Mononuclear cell (primary cell): Measurements from ENCODE around the gene RGS13. TPM values are rescaled to one million over a fixed set of nuclear protein-coding genes. Genes with fewer than 3 reads are reported as not detected.
"Not testable (repeated sequence)": the region's sequence is repeated elsewhere in the genome, so short reads cannot be mapped to it uniquely, and the experiment has no call there.

Experiments
- H3K27me3 ChIP-seq: 2 replicates; pipeline ENCODE4 v1.6.0; 2011; ENCODE audit warnings: low read length, control low read depth; ENCODE audit not compliant: insufficient read depth
- H3K4me1 ChIP-seq: 2 replicates; pipeline ENCODE4 v1.5.1; 2011; ENCODE audit warnings: mild to moderate bottlenecking, low read length, control low read depth; ENCODE audit not compliant: insufficient read depth
- H3K4me3 ChIP-seq: 2 replicates; pipeline ENCODE4 v1.5.1; 2011; ENCODE audit warnings: mild to moderate bottlenecking, low read length, moderate library complexity
- H3K9me3 ChIP-seq: 2 replicates; pipeline ENCODE4 v1.5.1; 2011; ENCODE audit warnings: low read depth, mild to moderate bottlenecking, control low read depth, low read length
- total RNA-seq: library from RNA; depleted of rRNA; stranded (reverse); fragments of >200 nt; gene quantifications from one replicate; pipeline ENCODE4 v1.2.3, GENCODE V29; 2012

RGS13 gene
- total RNA-seq, 1 donor, result 0.52 TPM

DNA sequence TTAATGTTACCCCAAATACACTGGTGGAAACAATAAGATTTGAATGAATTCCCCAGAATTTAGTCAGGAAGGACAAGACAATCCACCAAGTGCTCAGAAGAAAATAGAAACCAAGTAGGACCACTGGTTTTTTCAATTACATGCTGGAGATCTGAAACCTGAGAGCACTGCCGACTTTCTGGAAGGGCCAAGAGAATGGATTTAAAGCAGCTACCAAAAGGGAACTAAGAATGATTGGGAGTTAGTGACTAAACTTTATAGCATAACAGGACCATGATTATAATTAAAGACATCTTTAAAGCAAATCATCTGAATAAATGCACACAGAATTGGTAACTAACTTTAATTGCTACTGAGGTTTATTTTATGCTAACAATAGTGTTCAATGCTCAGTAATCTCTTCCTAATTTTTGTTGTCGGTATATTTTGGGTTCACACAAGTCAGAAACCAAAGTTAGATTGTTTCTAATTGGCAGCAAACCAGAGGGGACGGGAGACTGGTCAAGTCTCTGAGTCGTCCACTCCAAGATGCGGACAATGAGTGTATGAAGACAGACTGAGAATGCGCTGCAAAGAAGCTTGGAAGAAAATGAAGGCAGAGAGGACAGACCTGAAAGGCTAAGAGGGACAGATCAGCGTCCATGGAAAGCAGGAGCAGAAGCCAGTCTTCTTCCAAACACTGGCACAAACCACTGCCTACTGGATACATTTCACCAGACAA, 2.3 kb upstream of the RGS13 start:
- peaks cover 36% of the 10 kb centered on the region for H3K27me3 ChIP-seq
- no peak overlapping the region for H3K4me3 ChIP-seq
- H3K4me1 ChIP-seq, result no peaks in the 10 kb centered on the region
- H3K9me3 ChIP-seq, result no peaks in the 10 kb centered on the region

GRCh38 chr1:192635041-192635440, 906 bp upstream of the RGS13 start:
- no peaks in the 10 kb centered on the region for H3K4me1 ChIP-seq

GRCh38 chr1:192639607-192640368, 3.8 kb downstream of the RGS13 start:
- H3K4me3 ChIP-seq, result no peak overlapping the region
- H3K9me3 ChIP-seq, result no peaks in the 10 kb centered on the region
- no peaks in the 10 kb centered on the region for H3K4me1 ChIP-seq
- H3K27me3 ChIP-seq, result no peaks in the 10 kb centered on the region

More at GRCh38 chr1:192635041-192635440, 906 bp upstream of the RGS13 start:
- Histone ChIP-seq H3K27me3 (peaks cover 29% of the 10 kb centered on the region), H3K4me3 (no peak overlapping the region), H3K9me3 (no peaks in the 10 kb centered on the region)

GRCh38 chr1:192652159-192652558, 16.2 kb downstream of the RGS13 start:
- Histone ChIP-seq H3K4me3 (no peak overlapping the region), H3K4me1 (no peaks in the 10 kb centered on the region), H3K9me3 (no peaks in the 10 kb centered on the region)

DNA sequence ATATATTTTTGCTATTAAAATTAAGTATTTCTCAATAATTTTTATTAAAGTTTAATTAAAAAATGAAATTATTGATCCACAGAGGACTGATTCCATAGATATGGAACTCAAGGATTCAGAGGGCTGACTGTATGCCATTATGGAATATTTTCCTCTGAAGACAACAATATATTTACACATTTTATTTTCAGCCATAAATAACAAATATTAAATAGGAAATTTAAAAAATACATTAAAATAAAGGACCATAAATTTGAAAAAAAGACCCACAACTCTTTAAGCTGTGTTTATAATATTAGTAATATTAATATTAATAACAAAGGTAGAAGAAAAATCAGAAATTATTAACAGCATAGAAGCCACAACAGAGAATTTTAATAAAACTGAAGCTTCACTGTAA, 18.2 kb downstream of the RGS13 start:
- H3K4me3 ChIP-seq, result no peak overlapping the region
- no peaks in the 10 kb centered on the region for H3K27me3 ChIP-seq
- H3K4me1 ChIP-seq, result no peaks in the 10 kb centered on the region
- H3K9me3 ChIP-seq, result no peaks in the 10 kb centered on the region

More at GRCh38 chr1:192652159-192652558, 16.2 kb downstream of the RGS13 start:
- H3K27me3 ChIP-seq, result no peaks in the 10 kb centered on the region

GRCh38 chr1:192654591-192655251, 18.8 kb downstream of the RGS13 start:
- no peaks in the 10 kb centered on the region for H3K27me3 ChIP-seq
- no peaks in the 10 kb centered on the region for H3K9me3 ChIP-seq
- no peak overlapping the region for H3K4me3 ChIP-seq
- H3K4me1 ChIP-seq, result no peaks in the 10 kb centered on the region

- H3K9me3 ChIP-seq, result no peaks in the 10 kb centered on the region
- no peak overlapping the region for H3K4me3 ChIP-seq
- no peaks in the 10 kb centered on the region for H3K27me3 ChIP-seq
- no peaks in the 10 kb centered on the region for H3K4me1 ChIP-seq
Measured at GRCh38 chr1:192657760-192658159, 21.8 kb downstream of the RGS13 start.

GRCh38 chr1:192658255-192658654, 22.3 kb downstream of the RGS13 start:
- H3K4me1 ChIP-seq, result no peaks in the 10 kb centered on the region
- no peak overlapping the region for H3K4me3 ChIP-seq

GRCh38 chr1:192660613-192661012, 24.7 kb downstream of the RGS13 start:
- no peaks in the 10 kb centered on the region for H3K9me3 ChIP-seq
- H3K4me1 ChIP-seq, result no peaks in the 10 kb centered on the region
- H3K27me3 ChIP-seq, result no peaks in the 10 kb centered on the region
- no peak overlapping the region for H3K4me3 ChIP-seq

More at GRCh38 chr1:192658255-192658654, 22.3 kb downstream of the RGS13 start:
- H3K9me3 ChIP-seq, result no peaks in the 10 kb centered on the region
- no peaks in the 10 kb centered on the region for H3K27me3 ChIP-seq

DNA sequence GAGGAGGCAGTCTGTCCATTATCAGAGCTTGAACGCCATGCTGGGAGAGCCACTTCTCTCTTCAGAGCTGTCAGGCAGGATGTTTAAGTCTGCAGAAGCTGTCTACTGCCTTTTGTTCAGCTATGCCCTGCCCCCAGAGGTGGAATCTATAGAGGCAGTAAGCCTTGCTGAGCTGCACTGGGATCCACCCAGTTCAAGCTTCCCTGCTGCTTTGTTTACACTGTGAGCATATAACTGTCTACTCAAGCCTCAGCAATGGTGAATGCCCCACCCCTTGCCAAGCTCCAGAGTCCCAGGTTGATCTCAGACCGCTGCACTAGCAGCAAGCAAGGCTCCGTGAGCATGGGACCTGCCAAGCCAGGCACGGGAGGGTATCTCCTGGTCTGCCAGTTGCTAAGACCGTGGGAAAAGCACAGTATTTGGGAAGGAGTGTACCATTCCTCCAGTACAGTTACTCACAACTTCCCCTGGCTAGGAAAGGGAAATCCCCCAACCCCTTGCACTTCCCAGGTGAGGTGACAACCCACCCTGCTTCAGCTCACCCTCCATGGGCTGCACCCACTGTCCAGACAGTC, 32.5 kb downstream of the RGS13 start:
- H3K4me1 ChIP-seq, result no peaks in the 10 kb centered on the region
- no peaks in the 10 kb centered on the region for H3K9me3 ChIP-seq
- H3K27me3 ChIP-seq, result no peaks in the 10 kb centered on the region
- H3K4me3 ChIP-seq, result no peak overlapping the region

- Histone ChIP-seq H3K9me3 (no peaks in the 10 kb centered on the region), H3K4me3 (no peak overlapping the region), H3K27me3 (no peaks in the 10 kb centered on the region), H3K4me1 (no peaks in the 10 kb centered on the region)
Measured at GRCh38 chr1:192669174-192669573, 33.2 kb downstream of the RGS13 start.

GRCh38 chr1:192675716-192676115, 39.8 kb downstream of the RGS13 start:
- Histone ChIP-seq H3K4me3 (no peak overlapping the region), H3K9me3 (no peaks in the 10 kb centered on the region), H3K4me1 (no peaks in the 10 kb centered on the region), H3K27me3 (no peaks in the 10 kb centered on the region)

DNA sequence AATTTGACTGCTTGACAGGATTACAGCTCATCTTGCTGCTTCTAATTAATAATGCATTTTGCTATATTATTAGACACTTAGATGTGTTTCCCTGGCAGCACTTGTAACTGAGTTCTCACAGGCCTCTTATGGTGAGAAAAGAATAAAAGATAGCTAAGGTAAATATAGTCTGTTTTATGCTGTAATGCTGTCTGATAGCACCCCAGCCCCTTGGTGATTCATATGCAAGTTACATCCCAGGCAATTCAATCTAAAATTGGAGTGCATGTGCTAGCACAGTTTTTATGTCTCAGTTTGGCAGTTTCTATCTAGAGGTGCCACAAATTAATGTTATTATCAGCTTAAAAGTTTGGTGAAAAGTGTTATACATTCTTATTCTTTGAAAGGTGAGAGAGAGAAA, 42.2 kb downstream of the RGS13 start:
- no peaks in the 10 kb centered on the region for H3K4me1 ChIP-seq
- no peak overlapping the region for H3K4me3 ChIP-seq
- H3K27me3 ChIP-seq, result no peaks in the 10 kb centered on the region
- no peaks in the 10 kb centered on the region for H3K9me3 ChIP-seq

- no peak overlapping the region for H3K4me3 ChIP-seq
- no peaks in the 10 kb centered on the region for H3K9me3 ChIP-seq
- no peaks in the 10 kb centered on the region for H3K27me3 ChIP-seq
- no peaks in the 10 kb centered on the region for H3K4me1 ChIP-seq
Measured at GRCh38 chr1:192682335-192682734, 46.4 kb downstream of the RGS13 start.

DNA sequence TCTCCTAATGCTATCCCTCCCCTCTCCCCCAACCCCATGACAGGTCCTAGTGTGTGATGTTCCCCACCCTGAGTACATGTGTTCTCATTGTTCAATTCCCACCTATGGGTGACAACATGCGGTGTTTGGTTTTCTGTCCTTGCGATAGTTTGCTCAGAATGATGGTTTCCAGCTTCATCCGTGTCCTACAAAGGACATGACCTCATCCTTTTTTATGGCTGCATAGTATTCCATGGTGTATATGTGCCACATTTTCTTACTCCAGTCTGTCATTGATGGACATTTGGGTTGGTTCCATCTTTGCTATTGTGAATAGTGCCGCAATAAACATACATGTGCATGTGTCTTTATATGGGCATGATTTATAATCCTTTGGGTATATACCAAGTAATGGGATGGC, 47.1 kb downstream of the RGS13 start:
- not testable (repeated sequence) for H3K4me3 ChIP-seq, H3K9me3 ChIP-seq, H3K27me3 ChIP-seq, H3K4me1 ChIP-seq
